Amygdala (tissue), 56 donors: Measurements from ENCODE around the gene SYP.

Experiments
- DNase-seq, 56 donors: peaks; one replicate each; lab custom pipeline; 2025; lab: John Stamatoyannopoulos, UW

Gene SYP

DNA sequence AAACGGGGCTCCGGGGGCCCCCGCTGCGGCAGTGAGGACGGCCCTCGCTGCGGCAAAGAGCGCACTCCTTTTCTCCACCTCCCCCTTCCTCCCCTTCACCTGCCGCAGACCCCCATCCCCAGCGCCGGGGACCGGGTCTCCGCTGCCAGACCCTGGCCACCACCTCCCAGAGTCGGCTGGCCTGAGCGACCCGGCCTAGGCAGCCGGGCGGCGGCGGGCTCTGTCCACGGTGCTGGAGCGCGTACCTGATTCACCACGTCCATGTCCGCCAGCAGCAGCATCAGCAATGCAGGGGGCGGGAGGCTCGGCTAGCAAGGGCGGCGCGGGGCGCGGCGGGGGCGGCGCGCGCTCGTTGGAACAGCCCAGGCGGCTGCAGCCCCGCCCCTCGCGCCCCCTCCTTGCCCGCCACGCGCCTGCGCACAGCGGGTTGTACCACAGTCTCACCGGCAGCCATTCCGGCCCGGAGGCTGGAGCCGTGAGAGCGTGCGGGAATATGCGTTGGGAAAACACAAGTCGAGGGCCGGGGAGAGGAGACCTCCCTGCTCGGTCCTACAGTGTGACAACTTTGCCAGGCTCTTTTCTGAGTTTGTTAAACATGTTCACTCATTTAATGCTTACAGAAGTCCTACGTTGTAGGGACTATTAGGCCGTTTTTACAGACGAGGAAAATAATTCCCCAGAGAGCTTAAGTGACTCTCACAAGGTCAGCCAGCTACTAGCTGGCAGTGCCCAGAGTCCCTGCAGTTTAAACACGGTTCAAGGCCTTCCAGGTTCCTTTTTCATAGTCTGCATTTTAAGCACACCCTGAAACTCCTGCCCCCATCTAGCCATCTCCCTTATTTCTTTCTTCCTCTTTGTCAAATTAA is at the start of gene SYP:
TSS of gene SYP (minus strand) at position 288 of the 866 bp plus-strand sequence. CDS start at position 281, 7 bp downstream.
- DNase-seq, result peak; percentile 2 to 89 (median 72)

DNA sequence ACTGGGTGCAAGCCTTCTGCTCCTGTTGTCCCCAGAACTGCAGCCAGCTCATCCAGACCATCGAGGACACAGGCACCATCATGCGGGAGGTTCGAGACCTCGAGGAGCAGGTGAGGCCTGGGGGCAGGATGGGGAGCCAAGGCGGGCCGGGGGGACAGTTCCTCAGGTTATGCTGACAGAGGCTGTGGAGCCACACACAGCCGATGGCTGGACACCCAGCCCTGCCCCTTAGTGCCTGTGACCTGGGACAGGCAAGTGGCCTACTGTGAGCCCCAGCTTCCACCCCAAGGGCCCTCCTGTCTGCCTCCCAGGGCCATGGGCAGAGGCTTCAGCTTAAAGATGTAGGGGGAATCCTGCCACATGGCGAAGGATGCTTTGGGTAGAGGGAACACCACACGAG is 49.6 kb upstream of the SYP start:
- DNase-seq, result peak in 1 of 56 donors; percentile 1

DNA sequence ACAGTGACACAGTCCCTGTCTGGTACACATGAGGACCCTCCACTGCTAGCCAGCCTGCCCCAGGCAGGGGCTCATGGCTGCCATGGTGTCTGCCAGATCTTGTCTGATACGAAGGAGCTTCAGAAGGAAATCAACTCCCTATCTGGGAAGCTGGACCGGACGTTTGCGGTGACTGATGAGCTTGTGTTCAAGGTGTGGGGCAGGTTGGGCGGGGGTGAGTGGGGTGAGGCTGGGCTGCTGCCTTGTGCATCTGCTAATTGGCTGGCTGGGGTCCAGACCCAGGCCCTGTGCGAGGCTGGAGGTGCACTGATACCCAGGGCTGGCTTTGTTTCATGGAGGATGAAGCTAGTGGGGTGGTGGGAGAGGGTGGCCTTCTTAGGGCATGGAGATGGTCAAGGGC is 49.1 kb upstream of the SYP start:
- DNase-seq, result no peak

DNA sequence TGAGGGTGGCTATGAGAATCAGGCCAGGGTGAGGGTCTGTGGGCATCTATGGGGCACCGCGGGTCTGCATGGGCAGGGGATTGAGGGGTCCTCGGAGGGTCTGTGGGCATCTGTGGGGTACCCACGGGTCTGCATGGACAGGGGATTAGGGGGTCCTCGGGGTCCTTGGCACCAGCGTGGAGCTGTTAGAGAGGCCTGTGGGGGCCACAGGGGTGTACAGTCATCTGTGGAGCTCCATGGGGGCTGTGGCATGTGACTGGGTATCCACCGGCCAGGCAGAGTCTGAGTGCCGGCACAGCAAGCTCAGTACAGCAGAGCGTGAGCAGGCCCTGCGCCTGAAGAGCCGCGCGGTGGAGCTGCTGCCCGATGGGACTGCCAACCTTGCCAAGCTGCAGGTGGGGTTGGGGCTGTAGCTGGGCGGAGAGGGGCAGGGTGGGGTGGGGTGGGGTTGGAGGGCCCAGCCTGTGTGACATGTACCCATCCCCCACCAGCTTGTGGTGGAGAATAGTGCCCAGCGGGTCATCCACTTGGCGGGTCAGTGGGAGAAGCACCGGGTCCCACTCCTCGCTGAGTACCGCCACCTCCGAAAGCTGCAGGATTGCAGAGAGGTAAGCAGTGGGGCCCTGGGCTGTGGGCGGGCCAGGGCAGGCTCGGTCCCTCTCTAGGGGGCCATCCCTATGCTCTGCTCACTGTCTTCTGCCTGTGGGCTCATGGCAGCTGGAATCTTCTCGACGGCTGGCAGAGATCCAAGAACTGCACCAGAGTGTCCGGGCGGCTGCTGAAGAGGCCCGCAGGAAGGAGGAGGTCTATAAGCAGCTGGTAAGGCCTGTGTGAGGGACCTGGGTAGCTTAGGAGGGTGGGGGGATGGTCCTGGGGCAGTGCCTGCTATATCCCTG is 48.2 kb upstream of the SYP start:
- no peak for DNase-seq

DNA sequence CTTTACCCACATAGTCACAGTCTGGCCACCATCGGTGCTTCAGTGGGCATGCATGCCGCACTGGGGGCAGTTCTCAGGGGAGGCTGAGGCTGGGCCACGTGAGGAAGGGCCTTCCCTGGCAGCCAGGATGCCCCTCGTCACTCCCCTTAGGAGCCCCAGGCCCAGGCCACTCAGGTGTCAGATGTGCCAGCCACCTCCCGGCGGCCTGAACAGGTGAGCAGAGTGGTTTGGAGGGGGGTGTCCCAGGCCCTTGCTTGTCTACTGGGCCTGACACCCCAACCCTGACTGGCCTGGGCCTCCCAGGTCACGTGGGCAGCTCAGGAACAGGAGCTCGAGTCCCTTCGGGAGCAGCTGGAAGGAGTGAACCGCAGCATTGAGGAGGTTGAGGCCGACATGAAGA is 47.4 kb upstream of the SYP start:
- DNase-seq, result no peak

DNA sequence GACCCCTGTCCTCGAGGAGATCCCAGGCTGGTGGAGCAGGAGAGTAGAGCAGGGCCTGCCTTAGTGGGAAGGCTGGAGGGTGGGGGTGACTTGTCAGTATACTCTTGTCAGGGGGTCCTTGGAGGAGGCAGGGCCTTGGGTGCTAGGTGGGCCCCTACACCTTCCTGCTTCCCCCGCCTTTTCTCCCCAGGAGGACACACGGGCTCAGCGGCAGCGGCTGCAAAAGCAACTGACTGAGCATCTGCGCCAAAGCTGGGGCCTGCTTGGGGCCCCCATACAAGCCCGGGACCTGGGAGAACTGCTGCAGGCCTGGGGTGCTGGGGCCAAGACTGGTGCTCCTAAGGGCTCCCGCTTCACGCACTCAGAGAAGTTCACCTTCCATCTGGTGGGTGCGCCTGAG is 46.5 kb upstream of the SYP start:
- DNase-seq, result no peak

DNA sequence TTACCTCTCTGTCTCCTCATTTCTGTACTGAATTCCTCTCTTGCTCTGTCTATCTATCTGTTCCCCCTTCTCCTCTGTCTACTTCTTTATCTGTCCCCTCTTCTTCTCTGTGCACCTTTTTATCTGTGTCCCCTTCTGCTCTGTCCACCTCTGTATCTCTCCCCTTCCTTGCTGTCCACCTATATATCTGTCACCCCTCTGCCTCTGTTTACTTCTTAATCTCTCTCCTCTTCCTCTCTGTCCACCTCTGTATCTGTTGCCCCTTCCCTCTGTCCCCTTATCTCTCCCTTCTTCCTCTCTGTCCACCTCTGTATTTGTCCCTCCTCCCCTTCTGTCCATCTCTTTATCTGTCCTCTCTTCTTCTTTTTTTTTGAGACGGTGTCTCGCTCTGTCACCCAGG is 44.2 kb upstream of the SYP start:
- no peak for DNase-seq

DNA sequence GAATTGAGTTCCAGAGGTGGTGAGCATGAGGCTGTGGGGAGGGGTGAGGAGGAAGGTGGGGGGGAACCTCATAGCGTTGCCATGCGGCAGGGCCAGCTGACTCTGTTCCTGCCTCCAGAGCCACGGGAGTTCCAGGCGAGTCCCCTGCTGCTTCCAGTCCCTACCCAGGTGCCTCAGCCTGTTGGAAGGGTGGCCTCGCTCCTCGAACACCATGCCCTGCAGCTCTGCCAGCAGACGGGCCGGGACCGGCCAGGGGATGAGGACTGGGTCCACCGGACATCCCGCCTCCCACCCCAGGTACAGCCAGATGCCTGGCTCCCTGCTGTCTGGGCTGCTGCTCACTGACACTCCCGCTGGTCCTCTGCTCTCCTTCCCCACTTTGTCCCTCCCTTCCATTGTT is 43.2 kb upstream of the SYP start:
- no peak for DNase-seq

DNA sequence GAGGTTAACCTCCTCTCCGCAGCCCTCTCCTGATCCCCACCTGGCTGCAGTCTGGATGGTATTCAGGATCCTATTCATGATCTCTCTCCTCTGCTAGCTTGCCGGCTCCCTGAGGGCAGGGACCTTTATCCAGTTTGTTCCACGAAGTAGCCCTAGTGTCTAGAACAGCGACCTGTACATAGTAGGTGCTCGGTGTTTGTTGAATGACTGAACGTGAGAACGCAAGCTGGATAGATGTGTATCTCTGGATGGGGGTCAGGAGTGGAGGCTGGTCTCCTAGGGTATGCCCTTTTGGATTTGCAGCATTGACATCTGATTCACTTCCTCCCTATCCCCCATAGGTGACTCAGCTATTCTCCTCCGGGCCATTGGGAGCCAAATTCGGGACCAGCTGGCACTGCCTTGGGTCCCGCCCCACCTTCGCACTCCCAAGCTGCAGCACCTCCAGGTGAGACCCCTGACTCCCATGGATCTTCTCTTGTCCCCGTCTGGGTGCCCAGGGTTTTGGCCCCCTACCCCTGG is 42.6 kb upstream of the SYP start:
- DNase-seq, result no peak

DNA sequence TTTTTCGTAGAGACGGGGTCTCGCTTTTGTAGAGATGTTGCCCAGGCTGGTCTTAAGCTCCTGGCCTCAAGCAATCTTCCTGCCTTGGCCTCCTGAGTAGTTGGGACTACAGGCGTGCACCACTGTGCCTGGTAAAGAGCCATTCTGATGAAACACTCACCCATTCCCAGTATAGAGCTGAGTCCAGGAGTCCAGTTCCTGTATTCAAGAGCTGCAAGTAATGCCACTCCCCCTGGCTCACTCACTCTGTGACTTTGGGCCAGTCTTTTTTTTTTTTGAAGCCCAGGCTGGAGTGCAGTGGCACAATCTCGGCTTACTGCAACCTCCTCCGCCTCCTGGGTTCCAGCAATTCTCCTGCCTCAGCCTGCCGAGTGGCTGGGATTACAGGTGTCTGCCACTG is 38.7 kb upstream of the SYP start:
- no peak for DNase-seq

DNA sequence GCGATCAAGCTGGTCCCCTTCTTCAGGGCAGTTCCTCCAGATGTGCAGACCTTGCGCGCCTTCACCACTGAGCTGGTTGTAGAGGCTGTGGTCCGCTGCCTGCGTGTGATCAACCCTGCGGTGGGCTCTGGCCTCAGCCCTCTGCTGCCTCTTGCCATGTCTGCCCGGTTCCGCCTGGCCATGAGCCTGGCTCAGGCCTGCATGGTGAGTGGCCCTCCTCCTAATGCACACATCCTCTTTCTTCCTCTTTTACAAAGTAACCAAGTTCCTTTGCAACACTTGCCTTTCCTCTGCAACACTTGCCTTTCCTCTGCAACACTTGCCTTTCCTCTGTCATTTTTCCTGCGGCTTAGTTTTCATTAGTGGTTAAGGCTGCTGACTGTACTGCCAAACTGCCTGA is 37.1 kb upstream of the SYP start:
- DNase-seq, result peak in 3 of 56 donors; percentile 2 to 5 (median 3)

DNA sequence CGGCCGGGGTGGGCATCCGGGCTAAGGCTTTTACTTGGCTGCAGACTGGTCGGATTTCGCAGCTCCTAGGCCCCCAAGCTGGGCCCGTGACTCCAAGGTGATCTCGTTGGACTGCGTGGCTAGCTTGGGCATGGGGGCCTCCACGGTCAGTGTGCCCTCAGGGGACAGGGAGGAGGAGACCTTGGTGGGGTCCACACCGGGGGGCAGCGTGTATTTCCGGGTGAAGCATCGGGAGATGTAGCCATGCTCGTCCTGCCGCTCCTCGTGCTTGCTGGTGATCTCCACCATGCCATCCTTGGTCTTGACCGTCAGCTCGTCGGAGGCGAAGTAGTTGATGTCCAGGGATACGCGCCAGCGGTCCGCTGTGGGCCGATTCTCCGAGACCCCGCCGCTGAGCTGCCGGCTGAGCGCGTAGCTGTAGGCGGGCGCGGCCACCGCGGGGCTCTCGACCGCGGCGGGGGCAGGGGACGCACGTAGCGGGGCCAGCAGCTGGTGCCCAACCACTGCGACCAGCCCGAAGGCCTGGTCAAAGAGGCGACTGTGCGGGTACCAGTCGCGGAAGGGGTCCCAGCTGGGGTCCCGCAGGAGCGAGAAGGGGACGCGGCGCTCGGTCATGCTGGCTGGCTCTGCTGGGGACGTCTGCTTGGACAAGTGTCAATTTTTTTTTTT is 34.0 kb upstream of the SYP start:
- DNase-seq, result peak in 1 of 56 donors; percentile 1

DNA sequence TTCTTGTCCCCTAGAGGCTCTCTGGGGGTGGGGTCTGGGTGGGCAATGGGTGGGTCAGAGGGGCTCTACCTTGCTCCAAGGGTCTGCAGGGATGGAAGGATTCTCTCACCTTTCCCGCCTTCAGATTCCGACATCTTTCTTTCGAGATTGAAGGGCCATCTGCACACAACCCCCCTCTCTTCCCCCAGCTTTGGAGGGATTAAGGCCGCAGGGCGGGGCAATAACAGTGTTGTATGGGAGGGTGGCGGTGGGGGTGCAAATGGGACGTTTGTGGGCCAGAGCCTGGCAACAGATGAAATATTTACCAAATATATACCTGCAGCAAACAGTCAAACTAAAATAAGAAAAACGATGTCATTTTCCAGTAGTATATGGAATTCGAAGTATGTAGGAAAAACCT is 33.2 kb upstream of the SYP start, which contains the start of gene CACNA1F:
TSS of gene CACNA1F (minus strand) at position 165 of the 400 bp plus-strand sequence. CDS start at position 134, 31 bp downstream.
- no peak for DNase-seq

DNA sequence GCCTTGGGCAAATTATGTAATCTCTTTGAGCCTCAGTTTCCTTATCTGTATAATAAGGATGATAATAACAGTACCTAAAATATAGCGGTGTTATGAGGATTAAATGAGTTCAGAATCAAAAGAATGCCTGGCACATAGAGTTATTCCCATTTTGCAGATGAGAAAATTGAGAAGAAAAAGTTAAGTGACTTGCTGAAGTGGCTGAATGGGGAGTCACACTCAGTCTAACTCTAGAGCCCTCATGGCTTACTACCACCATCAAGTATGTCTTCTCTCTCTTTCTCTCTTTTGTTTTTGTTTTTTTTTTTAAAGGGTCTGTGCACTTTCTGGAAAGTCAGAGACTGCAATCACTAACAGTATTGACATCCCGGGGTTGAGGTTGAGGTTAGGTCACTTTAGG is 32.5 kb upstream of the SYP start:
- DNase-seq, result no peak

DNA sequence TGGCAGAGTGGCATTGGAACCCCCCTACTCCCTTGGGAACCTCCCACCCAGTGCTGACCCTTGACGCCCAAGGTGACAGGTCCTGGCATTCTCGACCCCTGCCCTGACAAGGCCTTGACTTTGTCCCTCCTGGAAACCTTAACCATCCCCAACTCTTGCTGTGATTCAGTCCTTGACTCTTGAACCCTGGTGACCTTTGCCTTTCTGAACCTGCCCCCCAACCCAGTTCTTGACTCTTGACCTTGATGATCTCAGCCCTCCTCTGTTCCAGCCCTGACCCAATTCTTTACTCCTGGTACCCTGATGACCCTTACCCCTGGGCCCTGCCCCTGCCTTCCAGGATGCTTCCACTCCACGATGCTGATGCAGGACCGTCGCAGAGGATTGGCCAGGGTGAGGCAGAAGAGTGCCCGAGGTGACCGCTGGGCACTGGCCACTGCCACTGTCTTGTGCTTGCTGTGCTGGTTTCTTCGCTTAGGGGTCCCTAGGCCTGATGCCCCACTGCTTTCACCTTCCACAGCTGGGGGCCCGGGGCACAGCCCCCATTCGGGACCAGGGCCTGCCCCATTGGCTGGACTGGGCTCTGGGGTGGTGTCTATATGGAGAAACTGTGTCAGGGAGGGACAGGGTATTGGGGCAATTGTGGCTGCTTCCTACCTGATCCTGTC is 31.5 kb upstream of the SYP start:
- no peak for DNase-seq

DNA sequence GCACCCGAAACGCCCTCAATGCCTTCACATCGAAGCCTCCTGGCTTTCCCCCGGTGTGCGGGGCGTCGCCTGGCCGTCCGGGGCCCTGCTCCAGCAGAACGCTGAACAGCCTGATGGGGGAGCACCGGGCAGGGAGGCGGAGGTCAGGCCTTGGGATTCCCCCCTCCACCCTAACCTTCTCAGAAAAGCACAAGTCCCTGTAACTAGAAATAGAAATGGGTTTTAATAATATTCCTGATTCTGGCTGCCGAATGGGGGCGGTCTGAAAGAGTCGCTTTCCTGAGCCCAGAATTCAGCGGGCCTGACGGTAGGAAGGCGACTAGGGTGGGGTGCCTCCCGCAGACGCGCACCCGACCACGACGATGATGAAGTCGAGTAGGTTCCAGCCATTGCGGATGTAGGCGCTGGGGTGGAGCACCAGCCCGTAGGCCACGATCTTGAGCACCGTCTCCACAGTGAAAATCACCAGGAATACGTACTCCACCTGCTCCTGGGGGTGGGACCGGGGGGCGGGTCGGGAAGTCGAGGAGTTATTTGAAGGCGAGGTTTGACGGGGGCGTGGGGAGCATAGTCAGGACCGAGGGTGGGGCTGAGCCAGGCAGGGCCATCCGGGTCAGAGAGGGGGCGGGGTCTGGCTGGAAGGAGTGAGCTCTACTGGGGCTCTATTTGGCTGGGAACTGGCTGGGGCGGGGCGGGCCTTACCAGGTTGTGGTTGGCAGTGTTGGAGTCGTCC is 30.7 kb upstream of the SYP start:
- DNase-seq, result peak in 10 of 56 donors; percentile 0 to 35 (median 6)

DNA sequence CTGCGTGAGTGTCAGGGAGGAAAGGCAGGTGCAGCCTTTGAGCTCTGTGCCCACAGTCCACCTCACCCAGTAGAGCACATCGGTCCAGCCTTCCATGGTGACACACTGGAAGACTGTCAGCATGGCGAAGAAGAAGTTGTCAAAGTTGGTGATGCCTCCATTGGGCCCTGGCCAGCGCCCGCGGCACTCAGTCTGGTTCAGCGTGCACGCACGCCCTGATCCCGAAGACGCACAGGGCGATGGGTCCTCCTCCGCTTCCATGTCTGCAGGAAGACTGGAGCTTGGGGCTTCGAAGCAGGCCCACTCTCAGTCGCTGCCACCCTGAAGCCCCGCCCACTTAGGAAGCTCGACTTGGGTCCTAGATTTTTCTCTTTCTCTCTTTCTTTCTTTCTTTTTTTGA is 28.2 kb upstream of the SYP start:
- no peak for DNase-seq

DNA sequence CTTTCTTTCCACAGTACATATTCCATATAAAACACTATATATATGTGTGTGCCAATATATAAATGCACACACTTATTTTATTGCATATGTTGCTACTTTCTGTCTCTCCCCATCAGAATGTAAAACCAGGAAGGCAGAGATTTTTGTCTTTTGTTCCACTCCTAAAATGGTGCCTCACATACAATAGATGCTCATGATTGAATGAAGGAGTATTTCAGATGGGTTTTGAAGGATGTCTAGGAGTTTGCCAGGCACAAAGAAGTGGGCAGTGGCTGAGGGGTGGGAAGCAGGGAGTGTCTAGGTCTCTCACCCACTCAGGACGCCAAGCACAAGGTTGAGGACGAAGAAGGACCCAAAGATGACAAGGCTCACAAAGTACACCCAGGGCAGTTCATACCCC is 27.7 kb upstream of the SYP start:
- DNase-seq, result no peak

DNA sequence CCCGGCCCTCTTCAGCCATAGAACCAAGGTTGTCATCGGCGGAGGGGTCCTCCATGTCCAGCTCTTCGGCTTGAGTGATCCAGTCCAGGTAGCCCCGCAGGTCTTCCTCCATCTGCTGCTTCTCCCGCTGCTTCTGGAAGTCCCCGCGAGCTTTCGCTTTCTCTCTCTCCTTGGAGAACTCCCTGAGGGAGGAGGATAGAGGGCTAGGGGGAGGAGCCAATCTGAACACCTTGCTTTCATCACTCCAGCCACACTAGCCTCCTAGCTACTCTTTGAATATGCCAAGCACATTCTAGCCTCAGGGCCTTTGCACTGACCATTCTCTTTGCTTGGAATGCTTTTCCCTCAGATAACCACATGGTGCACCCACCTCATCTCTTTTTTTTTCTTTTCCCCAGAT is 27.0 kb upstream of the SYP start:
- DNase-seq, result no peak
